RKO (cell line): ENCODE data around the gene BBOF1.
"Not testable (repeated sequence)": the region's sequence is repeated elsewhere in the genome, so short reads cannot be mapped to it uniquely, and the experiment has no call there.

Experiments
- DNase-seq: peaks from one replicate; pipeline ENCODE4 v3.0.0-alpha.2; 2016; ENCODE audit warnings: low spot score

BBOF1 gene

GRCh38 chr14:74018586-74019407 is at the start of gene BBOF1, which contains the start of gene ENTPD5:
Gene BBOF1, plus strand, starts transcription at chr14:74019349. Its CDS starts 130 bp downstream, at chr14:74019479.
Gene ENTPD5, minus strand, starts transcription at chr14:74019288. Its CDS starts 31,186 bp downstream, at chr14:73988102.
- peak; percentile 86 for DNase-seq

GRCh38 chr14:73973497-73973896 is 45.7 kb upstream of the BBOF1 start:
- DNase-seq = no peak

GRCh38 chr14:73976125-73976524 is 43.0 kb upstream of the BBOF1 start:
- no peak for DNase-seq

- no peak for DNase-seq
These were observed 41.3 kb upstream of the BBOF1 start for GRCh38 chr14:73977896-73978295.

GRCh38 chr14:73988065-73988464 is 31.1 kb upstream of the BBOF1 start:
- DNase-seq = no peak

- not testable (repeated sequence) for DNase-seq
These were observed 30.5 kb upstream of the BBOF1 start for GRCh38 chr14:73988656-73989055.

- no peak for DNase-seq
These were observed 28.1 kb upstream of the BBOF1 start for GRCh38 chr14:73991092-73991491.

- DNase-seq = not testable (repeated sequence)
These were observed 24.2 kb upstream of the BBOF1 start for GRCh38 chr14:73994926-73995325.

GRCh38 chr14:73995977-73996378 is 23.2 kb upstream of the BBOF1 start:
- no peak for DNase-seq

GRCh38 chr14:73996731-73997107 is 22.4 kb upstream of the BBOF1 start:
- DNase-seq = no peak

GRCh38 chr14:73997108-73997943 is 21.8 kb upstream of the BBOF1 start:
- DNase-seq = no peak

GRCh38 chr14:73997944-73998447 is 21.2 kb upstream of the BBOF1 start:
- no peak for DNase-seq

GRCh38 chr14:73998726-73999125 is 20.4 kb upstream of the BBOF1 start:
- no peak for DNase-seq

- not testable (repeated sequence) for DNase-seq
These were observed 13.5 kb upstream of the BBOF1 start for GRCh38 chr14:74005664-74006063.

GRCh38 chr14:74008843-74009499 is 10.2 kb upstream of the BBOF1 start:
- no peak for DNase-seq

GRCh38 chr14:74014299-74014698 is 4.8 kb upstream of the BBOF1 start:
- DNase-seq = no peak

GRCh38 chr14:74015176-74015575 is 4.0 kb upstream of the BBOF1 start:
- no peak for DNase-seq

- DNase-seq = no peak
These were observed 3.2 kb upstream of the BBOF1 start for GRCh38 chr14:74015963-74016362.

GRCh38 chr14:74018174-74018585 is 969 bp upstream of the BBOF1 start:
- peak; percentile 84 for DNase-seq

GRCh38 chr14:74019408-74020137 is 424 bp downstream of the BBOF1 start:
- peak; percentile 36 for DNase-seq

- DNase-seq = no peak
These were observed 3.2 kb downstream of the BBOF1 start for GRCh38 chr14:74022346-74022745.

- DNase-seq = no peak
These were observed 10.0 kb downstream of the BBOF1 start for GRCh38 chr14:74029136-74029535.
